Loucy (cell line): ENCODE measurements around the gene STARD13.

Experiments used
- CTCF ChIP-seq: fragments of 200-600 bp; sonication (generic); conservative IDR thresholded peaks from 2 replicates; pipeline ENCODE4 v1.5.1; 2014; ENCODE audit warnings: mild to moderate bottlenecking, antibody characterized with exemption, low read length
- EZH2phosphoT487 ChIP-seq: fragments of 200-600 bp; IDR thresholded peaks from 2 replicates; pipeline ENCODE4 v1.6.1; 2018; ENCODE audit warnings: antibody characterized with exemption, mild to moderate bottlenecking, moderate library complexity, borderline replicate concordance

- no peak for TF ChIP-seq CTCF
- no peak for TF ChIP-seq EZH2phosphoT487
These were observed 176.9 kb downstream of the STARD13 start for GRCh38 chr13:33108620-33109019.
